GM18870 (cell line): ENCODE measurements around the gene FANCC.
A peak's percentile ranks its signal among the peaks of the same experiment; 100 is the strongest.

Experiments
- ATAC-seq: cut with Tn5 transposase; IDR thresholded peaks from one replicate; pipeline ENCODE4 v1.9.1; 2021; ENCODE audit warnings: moderate library complexity; ENCODE audit not compliant: unreplicated experiment

The FANCC gene

DNA sequence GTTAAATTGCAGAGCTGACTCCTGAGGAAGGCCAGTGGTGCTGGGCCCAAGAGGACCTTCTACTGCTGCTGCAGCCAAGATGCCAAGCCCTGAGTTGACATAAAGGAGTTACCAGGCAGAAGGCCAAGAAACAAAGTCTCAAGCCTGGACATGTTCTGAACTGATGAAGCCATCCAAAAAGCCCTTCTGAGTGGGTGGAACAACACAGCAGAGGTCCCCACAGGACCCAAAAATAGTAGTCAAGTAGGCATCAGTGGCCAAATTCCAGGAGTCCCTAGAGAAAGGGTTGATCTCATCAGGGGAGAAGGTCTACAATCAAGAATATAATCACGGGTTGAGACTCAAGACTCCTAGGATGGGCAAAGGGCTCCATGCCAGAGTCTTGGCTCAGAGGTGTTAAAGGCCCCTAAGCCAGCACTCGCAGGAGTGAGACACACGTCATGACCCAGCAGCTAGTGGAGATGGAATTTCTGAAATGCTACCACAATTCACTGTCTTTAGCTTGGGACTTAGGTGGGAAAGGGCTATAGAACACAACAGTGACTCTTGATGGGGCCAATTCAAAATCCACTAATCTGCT, 119.7 kb downstream of the FANCC start:
- ATAC-seq: no peak

DNA sequence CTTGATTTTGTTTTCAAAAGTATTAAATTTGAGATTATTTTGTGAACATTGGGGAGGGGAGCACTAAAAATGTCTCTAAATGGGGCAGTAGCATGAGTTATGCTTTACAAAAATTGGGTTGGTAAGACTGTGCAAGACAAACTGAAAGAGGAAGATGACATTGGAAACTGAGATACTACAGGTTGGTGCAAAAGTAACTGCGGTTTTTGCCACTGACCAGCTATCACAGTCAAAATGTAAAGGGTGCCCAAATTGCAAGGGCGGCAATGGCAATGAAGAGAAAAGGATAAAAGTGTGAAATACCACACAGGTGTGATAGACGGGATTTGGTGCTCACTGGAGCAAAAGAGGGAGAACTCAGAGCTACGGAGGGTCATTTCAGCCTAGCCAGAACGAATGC, 124.0 kb downstream of the FANCC start:
- no peak for ATAC-seq

DNA sequence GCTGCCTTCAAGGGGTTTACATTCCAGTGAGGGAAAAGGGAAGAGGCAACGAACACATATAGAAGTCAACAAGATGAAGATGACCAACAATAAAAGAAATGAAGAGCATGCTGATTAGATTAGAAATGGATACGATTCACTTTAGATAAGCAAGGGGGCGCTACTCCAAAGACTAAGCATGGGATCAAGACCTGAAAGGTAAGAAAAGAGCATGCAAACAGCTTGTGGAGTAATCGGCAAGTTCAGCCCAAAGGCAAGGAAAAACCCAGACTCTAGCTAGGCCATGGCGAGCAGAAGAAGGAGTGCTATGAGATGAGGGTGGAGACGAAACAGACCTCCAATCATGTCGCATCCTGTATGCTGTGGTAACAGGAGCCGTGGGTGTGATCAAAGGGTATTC, 124.4 kb downstream of the FANCC start:
- no peak for ATAC-seq

DNA sequence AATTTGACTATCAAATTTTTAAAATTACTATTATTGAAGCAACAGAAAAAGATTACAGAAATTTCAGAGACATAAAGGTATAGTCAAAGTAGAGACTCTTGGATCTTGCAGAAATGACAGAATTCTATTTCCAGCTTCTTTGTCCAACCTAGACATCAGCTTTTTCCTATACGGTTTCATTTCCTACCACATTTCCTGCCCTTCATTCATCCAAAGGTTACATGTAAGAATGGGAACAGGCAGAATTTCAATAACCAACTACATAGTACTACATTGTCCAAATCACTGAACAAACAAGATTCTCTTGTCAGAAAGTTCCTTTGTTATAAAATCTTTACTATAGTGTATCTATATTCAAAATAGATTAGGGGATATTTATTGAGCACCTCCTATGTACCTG, 124.9 kb downstream of the FANCC start:
- ATAC-seq: no peak

DNA sequence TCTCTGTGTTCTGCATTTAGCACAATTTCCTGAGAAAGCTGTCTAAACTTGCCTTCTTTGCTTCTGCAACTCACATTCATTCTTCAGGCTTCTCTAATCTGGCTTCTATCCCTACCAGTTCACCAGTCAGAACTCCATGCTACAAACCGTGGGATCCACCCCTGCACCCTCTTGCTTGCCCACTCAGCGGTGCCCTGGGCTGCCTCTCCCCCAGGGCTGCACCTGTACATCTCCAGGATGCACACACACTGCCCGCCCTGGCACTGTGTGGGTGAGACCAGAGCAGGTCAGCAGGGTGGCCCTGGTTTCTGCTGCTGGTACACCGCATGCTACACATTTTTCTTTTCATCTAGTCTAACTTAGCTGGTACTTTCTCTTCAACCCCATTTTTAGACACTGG, 127.1 kb downstream of the FANCC start:
- ATAC-seq: no peak

DNA sequence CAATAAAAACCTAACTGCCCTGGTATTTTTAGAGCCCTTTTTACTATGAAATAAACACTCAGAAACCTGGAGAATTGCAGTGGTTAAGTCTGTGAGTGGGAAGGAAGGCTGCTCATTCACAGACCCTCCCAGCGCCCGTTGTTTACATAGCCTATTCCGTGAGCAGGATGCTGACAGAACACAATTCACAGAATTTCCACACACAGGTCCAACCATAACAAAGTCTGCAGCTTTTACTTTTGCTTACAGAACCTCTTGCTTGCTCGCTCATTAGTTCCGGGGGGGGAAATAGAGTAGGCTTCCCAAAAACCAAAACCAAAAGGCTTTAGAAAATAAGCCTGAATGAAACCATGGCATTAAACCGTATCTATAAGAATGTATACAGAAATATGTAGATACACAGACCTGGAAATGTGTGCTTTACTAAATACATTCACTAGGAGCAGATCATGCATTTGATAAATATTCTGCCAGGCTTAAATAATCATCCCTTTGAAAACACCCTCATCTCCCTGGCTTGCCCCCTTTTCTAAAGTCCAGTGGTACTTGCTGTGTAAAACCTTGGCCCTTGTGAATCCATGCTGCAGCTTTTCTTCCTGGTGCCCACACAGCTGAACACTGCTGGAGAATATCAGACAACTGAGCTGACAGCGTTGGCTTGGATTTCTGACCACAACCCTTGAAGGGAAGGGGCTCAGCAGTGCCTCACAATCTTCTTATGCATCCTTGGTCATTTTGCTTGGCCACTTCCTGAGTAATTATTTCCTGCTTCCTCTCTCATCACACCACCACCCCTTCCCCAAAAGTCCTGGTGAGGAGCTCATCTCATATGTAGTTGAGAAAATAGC, 128.0 kb downstream of the FANCC start:
- no peak for ATAC-seq

DNA sequence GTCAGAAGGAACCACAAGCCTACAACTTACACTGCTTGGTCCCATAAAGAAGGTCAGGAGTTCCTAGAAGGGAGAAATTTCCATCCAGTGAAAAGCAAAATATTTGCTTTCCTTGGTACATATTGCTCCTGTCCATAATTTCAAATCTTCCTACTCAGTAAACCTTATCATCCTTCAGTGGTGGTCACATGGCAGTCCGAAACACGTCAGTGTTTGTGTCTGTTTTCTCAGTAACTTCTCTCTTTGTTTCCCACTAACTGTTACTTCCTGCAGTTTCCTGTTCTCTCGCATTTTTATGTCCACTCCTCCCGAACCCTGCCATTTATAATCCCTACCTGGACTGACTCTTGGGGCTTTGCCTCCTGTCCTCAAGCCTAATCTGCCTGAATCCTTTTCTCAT, 129.1 kb downstream of the FANCC start:
- no peak for ATAC-seq

DNA sequence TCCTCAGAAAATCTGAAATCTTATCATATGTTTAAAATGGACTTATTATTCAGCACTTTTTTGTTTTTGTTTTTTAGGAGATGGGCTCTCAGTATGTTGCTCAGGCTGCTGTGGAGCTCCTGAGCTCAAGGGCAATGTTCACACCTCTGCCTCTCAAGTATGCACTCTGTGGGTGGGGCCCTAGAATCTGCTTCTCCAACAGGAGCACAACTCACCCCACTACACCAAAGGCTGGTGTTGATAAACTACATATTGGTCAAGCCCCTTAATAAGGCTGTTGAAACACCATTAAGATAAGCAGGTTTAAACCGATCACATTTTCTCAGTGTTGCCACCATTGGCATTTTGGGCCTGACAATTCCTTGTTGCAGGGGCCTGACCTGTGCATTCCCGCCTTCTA, 131.6 kb downstream of the FANCC start:
- no peak for ATAC-seq

DNA sequence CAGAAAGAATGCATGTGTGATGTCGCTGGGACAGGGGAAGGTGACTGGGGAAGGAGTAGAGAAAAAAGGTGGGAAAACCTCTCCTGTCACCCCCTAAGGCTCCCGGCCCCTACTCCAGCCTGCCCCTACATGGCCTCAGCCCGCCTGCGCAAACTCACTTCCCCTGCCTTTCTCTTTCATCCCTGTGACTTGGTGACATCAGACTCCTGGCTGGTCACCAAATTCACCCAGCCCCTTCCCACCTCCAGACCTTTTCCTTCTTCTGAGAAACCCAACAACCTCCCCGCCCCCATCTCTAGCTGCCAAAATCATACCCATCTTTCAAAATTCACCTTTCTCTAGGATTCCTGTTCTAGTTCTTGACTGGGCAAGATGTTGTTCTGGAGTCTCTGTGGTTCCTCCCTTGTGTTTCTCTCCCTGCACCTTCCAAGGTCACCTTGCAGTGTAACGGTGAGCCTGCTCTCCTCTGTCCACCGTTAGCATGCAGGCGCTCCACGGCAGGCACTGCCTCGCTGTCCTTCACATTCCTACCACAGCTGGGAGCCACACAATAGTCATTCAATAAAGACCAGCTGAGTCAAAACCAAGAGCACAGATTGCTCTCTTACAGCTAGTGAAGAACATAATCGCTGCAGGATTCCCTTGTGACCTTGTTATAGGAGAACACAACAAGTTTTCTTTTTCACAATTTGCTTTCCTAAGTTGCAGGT, 134.5 kb downstream of the FANCC start:
- no peak for ATAC-seq

DNA sequence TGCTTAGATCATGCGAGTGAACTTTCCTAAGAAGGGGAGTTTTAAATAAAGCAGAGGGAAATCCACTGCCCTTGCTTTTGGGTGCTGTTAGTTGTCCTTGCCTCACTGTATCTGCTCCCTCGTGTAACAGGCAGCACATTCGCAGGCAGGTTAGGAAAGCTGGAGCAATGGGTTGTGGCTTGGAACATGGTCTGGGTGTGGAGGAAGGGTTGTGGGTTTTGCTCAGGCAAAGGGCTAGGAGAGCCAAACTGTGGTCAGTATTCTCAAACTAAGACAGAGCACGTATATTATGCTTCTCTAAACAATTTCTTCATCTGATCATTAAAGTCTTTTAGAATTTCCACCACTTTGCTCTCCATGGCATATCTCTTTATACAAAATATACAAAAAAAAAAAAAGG, 135.7 kb downstream of the FANCC start:
- no peak for ATAC-seq

DNA sequence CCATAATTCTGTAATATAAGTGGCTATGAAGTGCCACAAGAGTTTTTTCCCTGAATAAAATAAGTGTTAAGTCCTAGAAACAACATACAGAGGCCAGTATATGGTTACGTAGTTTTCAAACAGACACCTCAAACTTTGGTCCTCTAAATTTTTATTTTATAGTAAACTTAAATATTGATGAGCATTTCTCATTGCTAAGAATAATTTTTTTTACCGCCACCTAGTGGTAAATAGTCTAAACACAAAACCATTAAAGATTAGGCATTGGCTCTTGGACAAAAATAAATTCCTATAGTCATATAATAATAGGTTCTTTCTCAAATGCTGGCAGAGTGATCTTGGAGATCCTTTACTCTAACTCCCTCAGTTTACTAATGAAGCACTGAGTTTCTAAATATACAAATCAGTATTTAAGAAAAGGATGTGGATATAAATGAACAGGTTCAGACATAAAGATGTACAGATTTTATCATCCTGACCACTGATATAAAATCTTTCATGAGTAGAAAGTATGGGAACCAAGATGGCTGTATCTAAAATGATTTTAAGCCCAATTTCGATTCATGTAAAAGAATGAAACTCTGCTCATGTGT, 136.2 kb downstream of the FANCC start:
- no peak for ATAC-seq

DNA sequence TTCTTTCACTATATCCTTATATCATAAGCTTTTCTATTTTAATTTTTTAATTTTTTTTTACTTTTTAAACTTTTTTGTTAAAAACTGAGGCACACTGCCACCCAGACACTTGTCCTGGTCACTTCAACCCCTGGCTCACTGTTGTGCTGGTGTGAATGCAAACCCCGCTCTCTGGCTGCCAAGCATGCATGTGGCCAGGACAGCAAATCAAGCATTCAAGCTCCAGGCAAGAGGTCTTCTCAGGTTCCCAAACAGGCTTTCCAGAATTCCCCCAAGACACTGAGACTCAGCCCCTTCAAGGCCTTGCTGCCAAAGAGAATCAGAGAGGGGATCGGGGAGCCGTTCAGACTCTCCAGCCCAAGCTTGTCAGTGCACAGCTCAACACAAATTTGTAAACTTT, 139.9 kb downstream of the FANCC start:
- ATAC-seq: no peak

DNA sequence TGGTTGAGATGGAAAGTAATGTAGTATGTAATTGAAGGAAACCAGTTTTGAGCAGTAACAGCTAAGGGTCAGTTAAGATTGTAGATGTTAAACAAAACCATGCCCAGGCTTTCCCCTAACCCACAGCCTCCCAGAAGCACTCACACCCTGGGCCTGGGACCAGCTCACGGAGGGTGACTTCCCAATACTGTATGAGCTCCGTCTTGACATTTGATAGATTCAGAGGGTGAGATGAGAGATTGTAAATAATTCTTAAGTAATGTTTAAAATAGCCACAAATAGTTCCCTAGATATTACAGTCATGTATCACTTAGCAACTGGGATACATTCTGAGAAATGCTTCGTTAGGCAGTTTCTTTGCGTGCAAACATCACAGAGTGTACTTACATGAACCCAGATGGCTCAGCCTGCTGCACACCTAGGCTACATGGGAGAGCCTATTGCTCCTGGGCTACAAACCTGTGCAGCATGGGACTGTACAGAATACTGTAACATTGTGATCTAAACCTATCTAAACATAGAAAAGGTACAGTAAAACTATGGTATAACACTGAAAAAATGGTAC, 140.7 kb downstream of the FANCC start:
- no peak for ATAC-seq

DNA sequence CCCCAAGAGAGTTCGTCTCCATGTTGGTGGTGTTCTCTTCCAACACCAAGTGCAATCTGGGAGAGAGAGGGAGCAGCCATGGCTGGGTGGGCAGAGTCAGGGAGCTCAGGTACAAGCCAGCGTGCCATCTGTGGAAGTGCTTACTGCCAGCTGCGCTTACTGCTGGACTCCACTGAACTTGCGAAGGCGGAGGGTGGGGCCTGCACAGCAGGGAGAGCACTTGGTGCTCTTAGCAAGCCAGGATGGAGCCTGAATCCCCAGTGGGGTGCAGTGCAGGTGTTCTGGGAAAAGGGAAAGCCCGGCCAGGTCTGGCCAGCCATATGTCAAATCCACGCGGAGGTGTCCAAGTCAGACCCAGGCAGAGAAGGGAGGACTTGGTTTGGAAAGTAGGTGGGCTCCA, 142.0 kb downstream of the FANCC start:
- ATAC-seq: no peak

DNA sequence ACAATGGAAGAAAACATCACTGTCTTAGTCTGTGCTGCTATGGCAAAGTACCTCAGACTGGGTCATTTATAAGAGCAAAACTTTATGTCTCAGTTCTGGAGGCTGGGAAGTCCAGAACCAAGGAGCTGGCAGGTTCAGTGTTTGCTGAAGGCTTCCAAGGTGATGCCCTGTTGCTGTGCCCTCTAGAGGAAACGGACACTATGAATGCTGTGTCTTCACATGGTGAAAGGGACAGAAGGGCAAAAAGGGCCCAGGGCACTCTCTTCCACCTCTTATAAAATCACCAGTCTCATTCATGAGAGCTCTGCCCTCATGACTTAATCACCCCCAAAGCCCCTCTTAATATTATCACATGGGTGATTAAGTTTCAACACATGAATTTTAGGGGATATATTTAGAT, 143.5 kb downstream of the FANCC start:
- no peak for ATAC-seq

DNA sequence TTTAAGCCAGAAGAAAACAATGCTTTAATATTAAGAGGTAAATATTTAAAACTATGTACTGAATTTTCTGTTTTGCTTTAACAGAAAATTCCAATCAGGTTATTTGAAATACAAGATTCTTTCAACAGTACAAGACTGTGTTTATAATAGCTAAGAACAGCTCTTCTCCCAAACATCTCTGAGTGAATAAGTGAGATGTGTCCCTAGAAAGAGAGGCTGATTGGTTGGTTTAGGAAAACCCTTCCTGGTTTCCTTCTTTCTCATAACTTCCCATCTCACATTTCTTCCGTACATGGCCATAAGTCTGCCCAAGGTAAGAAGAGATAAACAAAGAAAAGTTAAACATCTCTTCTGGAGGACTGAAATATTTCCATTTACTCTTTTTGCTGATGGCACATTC, 145.9 kb downstream of the FANCC start:
- no peak for ATAC-seq

DNA sequence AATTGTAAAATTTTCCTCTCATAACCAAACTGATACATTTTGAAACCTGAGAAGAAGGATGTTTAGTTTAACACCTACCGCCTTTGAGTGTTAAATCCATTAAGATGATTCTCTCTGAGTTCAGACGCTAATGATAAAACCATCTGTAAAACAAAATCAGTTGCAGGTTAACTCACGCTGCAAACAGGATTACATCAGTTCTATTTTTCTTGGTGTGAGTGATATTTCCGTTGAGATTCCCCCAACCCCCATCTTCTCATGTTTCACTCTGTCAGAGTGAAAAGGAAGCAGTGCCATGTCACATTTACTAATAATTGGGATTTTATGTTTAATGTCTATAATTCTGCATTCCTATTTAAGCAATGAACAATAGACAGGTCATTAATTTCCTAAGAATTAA, 146.5 kb downstream of the FANCC start:
- ATAC-seq: peak; percentile 68

DNA sequence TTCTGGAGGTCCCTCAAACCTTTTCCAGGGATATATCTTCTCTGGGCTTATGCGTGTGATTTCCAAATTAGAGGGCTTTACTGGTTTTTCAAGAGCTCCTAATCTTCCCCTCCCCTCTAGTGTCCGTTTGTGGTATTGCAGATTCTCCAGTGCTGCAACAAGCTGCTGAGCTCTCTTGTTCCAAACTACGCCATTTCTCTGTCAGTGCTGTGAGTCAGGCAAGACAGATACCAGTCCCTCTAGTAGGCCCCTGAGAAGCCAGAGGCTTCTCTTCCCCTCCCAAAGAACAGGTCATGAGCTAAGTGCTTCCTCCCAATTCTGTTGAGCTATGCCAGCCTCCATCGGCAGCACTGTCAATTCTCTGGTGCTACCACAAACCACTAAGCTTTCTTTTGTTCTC, 149.5 kb downstream of the FANCC start:
- ATAC-seq: no peak

DNA sequence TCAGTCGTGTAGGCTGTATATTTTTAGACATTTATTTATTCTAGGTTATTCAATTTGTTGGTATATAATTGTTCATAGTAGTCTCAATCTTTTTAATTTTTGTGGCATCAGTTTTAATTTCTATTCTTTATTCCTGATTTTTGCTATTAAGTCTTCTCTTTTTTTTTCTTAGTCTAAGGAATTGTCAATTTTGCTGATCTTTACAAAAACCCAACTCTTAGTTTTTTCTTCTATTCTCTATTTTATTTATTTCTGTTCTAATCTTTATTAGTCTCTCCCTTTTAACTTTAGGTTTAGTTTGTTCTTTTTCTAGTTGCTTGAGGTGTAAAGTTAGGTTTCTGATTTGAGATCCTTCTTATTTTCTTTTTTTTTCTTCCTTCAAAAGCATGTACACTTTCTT, 152.5 kb downstream of the FANCC start:
- ATAC-seq: no peak

DNA sequence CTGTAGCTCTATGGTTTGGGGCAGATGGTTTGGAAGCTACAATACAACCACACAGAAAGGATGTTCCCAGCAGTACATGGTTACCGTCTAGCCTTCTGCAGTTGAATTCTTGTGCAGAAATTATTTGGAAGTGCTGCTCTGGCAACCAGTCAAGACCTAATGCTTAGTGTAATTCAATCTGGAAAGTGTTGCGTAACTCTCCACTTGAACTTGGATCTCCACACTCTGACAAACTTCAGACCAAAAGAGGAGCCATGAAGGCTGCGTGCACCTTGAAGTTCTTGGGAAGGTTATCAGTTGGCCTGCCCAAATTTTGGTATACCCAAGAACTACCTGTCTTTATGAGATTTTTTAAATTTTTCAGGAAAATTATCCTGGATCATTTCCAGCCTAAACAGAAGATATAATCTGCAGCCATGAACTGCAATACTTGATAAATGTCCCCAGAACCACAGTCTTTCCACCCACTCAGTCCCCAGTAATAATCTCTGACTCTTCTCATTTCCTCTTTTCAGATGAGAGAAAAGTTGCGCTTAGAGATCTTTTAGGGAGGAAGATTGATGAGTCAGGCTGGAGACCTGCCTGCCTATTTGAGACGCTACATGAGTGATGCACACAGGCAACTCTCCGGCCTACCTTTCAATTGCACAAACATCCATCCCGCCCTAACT, 159.9 kb downstream of the FANCC start:
- peak; percentile 79 for ATAC-seq

DNA sequence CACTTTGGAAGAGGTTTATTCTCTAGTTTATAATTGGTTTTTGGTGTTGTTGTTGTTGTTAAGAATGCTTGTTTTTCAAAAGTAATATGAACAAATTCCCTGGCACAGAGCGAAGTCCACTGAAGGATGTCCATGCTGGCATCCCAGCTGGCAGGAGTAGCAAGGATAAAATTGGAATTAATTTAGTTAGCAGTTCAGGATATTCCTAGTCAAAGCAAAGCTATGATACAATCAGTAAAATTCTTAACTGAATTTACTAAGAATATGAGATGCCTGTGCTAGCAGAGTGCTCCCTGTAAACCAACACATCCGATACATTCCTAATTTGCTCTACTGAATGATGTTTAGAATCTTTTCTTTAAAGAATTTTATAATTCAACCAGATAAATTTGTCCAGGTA, 161.4 kb downstream of the FANCC start:
- ATAC-seq: no peak
